ENCODE results near the gene HECA. TPM values are rescaled to one million over a fixed set of nuclear protein-coding genes. Genes with fewer than 3 reads are reported as not detected.

The HECA gene
- polyA plus RNA-seq, 3 donors, result 2.1 to 28.7 (median 3.3) TPM

- H3K4me1 Mint-ChIP-seq, result peaks cover 73% of the 10 kb centered on the region
- DNase-seq, result no peak
- TF ChIP-seq, protein P1, sequence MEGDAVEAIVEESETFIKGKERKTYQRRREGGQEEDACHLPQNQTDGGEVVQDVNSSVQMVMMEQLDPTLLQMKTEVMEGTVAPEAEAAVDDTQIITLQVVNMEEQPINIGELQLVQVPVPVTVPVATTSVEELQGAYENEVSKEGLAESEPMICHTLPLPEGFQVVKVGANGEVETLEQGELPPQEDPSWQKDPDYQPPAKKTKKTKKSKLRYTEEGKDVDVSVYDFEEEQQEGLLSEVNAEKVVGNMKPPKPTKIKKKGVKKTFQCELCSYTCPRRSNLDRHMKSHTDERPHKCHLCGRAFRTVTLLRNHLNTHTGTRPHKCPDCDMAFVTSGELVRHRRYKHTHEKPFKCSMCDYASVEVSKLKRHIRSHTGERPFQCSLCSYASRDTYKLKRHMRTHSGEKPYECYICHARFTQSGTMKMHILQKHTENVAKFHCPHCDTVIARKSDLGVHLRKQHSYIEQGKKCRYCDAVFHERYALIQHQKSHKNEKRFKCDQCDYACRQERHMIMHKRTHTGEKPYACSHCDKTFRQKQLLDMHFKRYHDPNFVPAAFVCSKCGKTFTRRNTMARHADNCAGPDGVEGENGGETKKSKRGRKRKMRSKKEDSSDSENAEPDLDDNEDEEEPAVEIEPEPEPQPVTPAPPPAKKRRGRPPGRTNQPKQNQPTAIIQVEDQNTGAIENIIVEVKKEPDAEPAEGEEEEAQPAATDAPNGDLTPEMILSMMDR (IDR thresholded peaks at IDR 0.05), result no peak
- Histone ChIP-seq H3K4me1 (ENCODE audit: control insufficient read depth in 1 of 2, insufficient read depth in 2 of 2, low read length in 2 of 2) (peaks cover 43 to 62% of the 10 kb centered on the region in 2 donors), H3K27ac (ENCODE audit: low read depth in 1 of 2, low read length in 2 of 2) (peak overlapping the region in 1 of 2 donors; percentile 17), H2AFZ (ENCODE audit: insufficient read depth, low read depth, low read length, poor library complexity, severe bottlenecking) (no peak overlapping the region), H3K9ac (ENCODE audit: insufficient read depth, low read length, poor library complexity, severe bottlenecking) (no peak overlapping the region), H4K20me1 (ENCODE audit: insufficient read depth, low read length) (peaks cover 100% of the 10 kb centered on the region), H3K79me2 (ENCODE audit: insufficient read depth, low read length) (peaks cover 99% of the 10 kb centered on the region), H3K36me3 (replicated peaks in 1 of 2; ENCODE audit: control insufficient read depth in 1 of 2, insufficient read depth in 2 of 2, low read length in 2 of 2) (no peaks in the 10 kb centered on the region), H3K9me3 (replicated peaks in 1 of 2; ENCODE audit: control insufficient read depth in 1 of 2, insufficient read depth in 1 of 2, low read length in 2 of 2) (no peaks in the 10 kb centered on the region), H3K4me3 (replicated peaks in 1 of 3; ENCODE audit: low read depth in 2 of 3, low read length in 3 of 3) (no peak overlapping the region), H3K27me3 (ENCODE audit: control insufficient read depth in 2 of 2, insufficient read depth in 2 of 2, low read length in 2 of 2) (no peaks in the 10 kb centered on the region), H3K4me2 (replicated peaks; ENCODE audit: extremely low read depth, low read length, poor library complexity, severe bottlenecking) (no peak overlapping the region)
- intact Hi-C loops (cut with micrococcal nuclease), result no loop called here
- WGBS (ENCODE audit: insufficient coverage), result 100% methylated on average over 2 of the region's 7 CpGs
- no peaks in the 10 kb centered on the region for H3K9me3 Mint-ChIP-seq
- peaks cover 3 to 6% of the 10 kb centered on the region in 2 donors for H3K36me3 Mint-ChIP-seq
- H3K27me3 Mint-ChIP-seq (ENCODE audit: low read depth in 3 of 3), result no peaks in the 10 kb centered on the region
- H3K4me3 Mint-ChIP-seq, result no peak overlapping the region
- peak overlapping the region in 4 of 7 donors; percentile 26 to 79 (median 49) for H3K27ac Mint-ChIP-seq
Measured at GRCh38 chr6:139148557-139149235, 13.8 kb downstream of the HECA start.

- TF ChIP-seq, protein P1 (IDR thresholded peaks at IDR 0.05), result no peak
- intact Hi-C loops (cut with micrococcal nuclease), result no loop called here
- Histone ChIP-seq H3K27me3 (ENCODE audit: control insufficient read depth in 2 of 2, insufficient read depth in 2 of 2, low read length in 2 of 2) (no peaks in the 10 kb centered on the region), H3K4me3 (replicated peaks in 1 of 3; ENCODE audit: low read depth in 2 of 3, low read length in 3 of 3) (no peak overlapping the region), H3K4me1 (ENCODE audit: control insufficient read depth in 1 of 2, insufficient read depth in 2 of 2, low read length in 2 of 2) (peaks cover 38 to 55% of the 10 kb centered on the region in 2 donors), H3K27ac (ENCODE audit: low read depth in 1 of 2, low read length in 2 of 2) (peak overlapping the region in 1 of 2 donors; percentile 25), H2AFZ (ENCODE audit: insufficient read depth, low read depth, low read length, poor library complexity, severe bottlenecking) (no peak overlapping the region), H3K4me2 (replicated peaks; ENCODE audit: extremely low read depth, low read length, poor library complexity, severe bottlenecking) (no peak overlapping the region), H3K36me3 (replicated peaks in 1 of 2; ENCODE audit: control insufficient read depth in 1 of 2, insufficient read depth in 2 of 2, low read length in 2 of 2) (no peaks in the 10 kb centered on the region), H4K20me1 (ENCODE audit: insufficient read depth, low read length) (peaks cover 100% of the 10 kb centered on the region), H3K9ac (ENCODE audit: insufficient read depth, low read length, poor library complexity, severe bottlenecking) (no peak overlapping the region), H3K79me2 (ENCODE audit: insufficient read depth, low read length) (peaks cover 99% of the 10 kb centered on the region), H3K9me3 (replicated peaks in 1 of 2; ENCODE audit: control insufficient read depth in 1 of 2, insufficient read depth in 1 of 2, low read length in 2 of 2) (no peaks in the 10 kb centered on the region)
- H3K27ac Mint-ChIP-seq, result peak overlapping the region in 3 of 7 donors; percentile 31 to 42 (median 35)
- no peak for DNase-seq
- no peaks in the 10 kb centered on the region for H3K9me3 Mint-ChIP-seq
- peaks cover 4 to 9% of the 10 kb centered on the region in 2 donors for H3K36me3 Mint-ChIP-seq
- H3K27me3 Mint-ChIP-seq (ENCODE audit: low read depth in 3 of 3), result no peaks in the 10 kb centered on the region
- peaks cover 71% of the 10 kb centered on the region for H3K4me1 Mint-ChIP-seq
- WGBS (ENCODE audit: insufficient coverage), result 96% methylated on average over 3 of the region's 5 CpGs
- no peak overlapping the region for H3K4me3 Mint-ChIP-seq
Measured at GRCh38 chr6:139149383-139149782, 14.5 kb downstream of the HECA start.
